Measurements from ENCODE around the gene WNK2. TPM values are rescaled to one million over a fixed set of nuclear protein-coding genes. Genes with fewer than 3 reads are reported as not detected.
"Not testable (repeated sequence)": the region's sequence is repeated elsewhere in the genome, so short reads cannot be mapped to it uniquely, and the experiment has no call there.

WNK2 gene
- total RNA-seq, 1 donor from 2014 or later = 37.2 TPM

- DNase-seq (ENCODE audit: low spot score) = no peak
These were observed 145.8 kb downstream of the WNK2 start for GRCh38 chr9:93329629-93330280.

- no peak for DNase-seq (ENCODE audit: low spot score)
These were observed 148.4 kb downstream of the WNK2 start for GRCh38 chr9:93332317-93332716.

GRCh38 chr9:93336720-93337119 lies 152.8 kb downstream of the WNK2 start:
- no peak for DNase-seq (ENCODE audit: low spot score)

- not testable (repeated sequence) for DNase-seq (ENCODE audit: low spot score)
These were observed 154.3 kb downstream of the WNK2 start for GRCh38 chr9:93338196-93338595.

GRCh38 chr9:93340091-93340490 lies 156.2 kb downstream of the WNK2 start:
- DNase-seq (ENCODE audit: low spot score) = no peak

- DNase-seq (ENCODE audit: low spot score) = not testable (repeated sequence)
These were observed 157.9 kb downstream of the WNK2 start for GRCh38 chr9:93341820-93342219.

- not testable (repeated sequence) for DNase-seq (ENCODE audit: low spot score)
These were observed 158.5 kb downstream of the WNK2 start for GRCh38 chr9:93342428-93342827.

- no peak for DNase-seq (ENCODE audit: low spot score)
These were observed 159.7 kb downstream of the WNK2 start for GRCh38 chr9:93343663-93344062.

- no peak for DNase-seq (ENCODE audit: low spot score)
These were observed 161.8 kb downstream of the WNK2 start for GRCh38 chr9:93345643-93346230.

- no peak for DNase-seq (ENCODE audit: low spot score)
These were observed 162.5 kb downstream of the WNK2 start for GRCh38 chr9:93346231-93347112.

- DNase-seq (ENCODE audit: low spot score) = not testable (repeated sequence)
These were observed 163.5 kb downstream of the WNK2 start for GRCh38 chr9:93347371-93347975.

GRCh38 chr9:93353413-93354310 lies 169.7 kb downstream of the WNK2 start:
- DNase-seq (ENCODE audit: low spot score) = not testable (repeated sequence)

GRCh38 chr9:93354451-93354850 lies 170.5 kb downstream of the WNK2 start:
- DNase-seq (ENCODE audit: low spot score) = no peak

GRCh38 chr9:93355827-93356226 lies 171.9 kb downstream of the WNK2 start:
- no peak for DNase-seq (ENCODE audit: low spot score)

- no peak for DNase-seq (ENCODE audit: low spot score)
These were observed 173.7 kb downstream of the WNK2 start for GRCh38 chr9:93357649-93358048.

- not testable (repeated sequence) for DNase-seq (ENCODE audit: low spot score)
These were observed 176.0 kb downstream of the WNK2 start for GRCh38 chr9:93359907-93360306.

- no peak for DNase-seq (ENCODE audit: low spot score)
These were observed 178.1 kb downstream of the WNK2 start for GRCh38 chr9:93361995-93362394.

- no peak for DNase-seq (ENCODE audit: low spot score)
These were observed 180.9 kb downstream of the WNK2 start for GRCh38 chr9:93364734-93365426.

GRCh38 chr9:93365427-93366118 lies 181.6 kb downstream of the WNK2 start:
- no peak for DNase-seq (ENCODE audit: low spot score)

GRCh38 chr9:93366119-93366447 lies 182.1 kb downstream of the WNK2 start:
- no peak for DNase-seq (ENCODE audit: low spot score)
